Measurements from ENCODE around the gene VSIG2. TPM values are rescaled to one million over a fixed set of nuclear protein-coding genes. Genes with fewer than 3 reads are reported as not detected.

Gene VSIG2
- total RNA-seq, 1 experiment from 2014 or later: not detected

DNA sequence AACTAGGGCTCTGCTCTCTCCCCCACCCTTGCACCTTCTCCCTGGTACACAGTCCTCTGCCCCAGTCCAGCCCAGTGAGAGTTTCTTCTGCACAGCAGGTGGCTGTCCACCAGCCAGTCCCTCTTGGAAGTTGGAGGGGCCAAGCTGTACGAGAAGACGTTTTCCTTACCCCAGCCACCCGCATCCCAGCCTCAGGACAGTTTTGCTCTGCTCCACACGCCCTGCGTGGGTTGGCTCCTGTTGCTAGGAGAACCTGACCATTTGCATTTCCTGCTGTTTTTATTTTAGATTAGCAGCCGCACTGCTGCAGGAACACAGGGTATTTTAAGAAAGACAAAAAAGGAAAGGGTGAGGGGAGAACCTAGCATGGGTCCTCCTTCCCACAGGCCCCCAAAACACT lies 29.9 kb downstream of the VSIG2 start:
- no peak for DNase-seq
- Histone ChIP-seq H3K9me3 (no peaks in the 10 kb centered on the region), H3K36me3 (ENCODE audit: control insufficient read depth, insufficient read depth, low read length) (no peaks in the 10 kb centered on the region), H3K4me1 (peaks cover 19% of the 10 kb centered on the region), H3K27me3 (replicated peaks; ENCODE audit: control insufficient read depth, insufficient read depth, low read length) (peaks cover 6% of the 10 kb centered on the region), H3K4me3 (ENCODE audit: low read depth, low read length) (no peak overlapping the region)
- Mint-ChIP-seq H3K27ac (ENCODE audit: unreplicated experiment) (no peak overlapping the region), H3K9me3 (ENCODE audit: unreplicated experiment) (no peaks in the 10 kb centered on the region), H3K27me3 (ENCODE audit: insufficient read depth, unreplicated experiment) (peaks cover 21% of the 10 kb centered on the region), H3K4me1 (ENCODE audit: low read depth, unreplicated experiment) (peaks cover 17% of the 10 kb centered on the region), H3K36me3 (ENCODE audit: insufficient read depth, unreplicated experiment) (no peaks in the 10 kb centered on the region), H3K4me3 (ENCODE audit: unreplicated experiment) (no peak overlapping the region)
- CTCF ChIA-PET: no interaction called here
- no TSS peak for BruUV-seq (replicated peaks)
- TF ChIP-seq, protein P1, sequence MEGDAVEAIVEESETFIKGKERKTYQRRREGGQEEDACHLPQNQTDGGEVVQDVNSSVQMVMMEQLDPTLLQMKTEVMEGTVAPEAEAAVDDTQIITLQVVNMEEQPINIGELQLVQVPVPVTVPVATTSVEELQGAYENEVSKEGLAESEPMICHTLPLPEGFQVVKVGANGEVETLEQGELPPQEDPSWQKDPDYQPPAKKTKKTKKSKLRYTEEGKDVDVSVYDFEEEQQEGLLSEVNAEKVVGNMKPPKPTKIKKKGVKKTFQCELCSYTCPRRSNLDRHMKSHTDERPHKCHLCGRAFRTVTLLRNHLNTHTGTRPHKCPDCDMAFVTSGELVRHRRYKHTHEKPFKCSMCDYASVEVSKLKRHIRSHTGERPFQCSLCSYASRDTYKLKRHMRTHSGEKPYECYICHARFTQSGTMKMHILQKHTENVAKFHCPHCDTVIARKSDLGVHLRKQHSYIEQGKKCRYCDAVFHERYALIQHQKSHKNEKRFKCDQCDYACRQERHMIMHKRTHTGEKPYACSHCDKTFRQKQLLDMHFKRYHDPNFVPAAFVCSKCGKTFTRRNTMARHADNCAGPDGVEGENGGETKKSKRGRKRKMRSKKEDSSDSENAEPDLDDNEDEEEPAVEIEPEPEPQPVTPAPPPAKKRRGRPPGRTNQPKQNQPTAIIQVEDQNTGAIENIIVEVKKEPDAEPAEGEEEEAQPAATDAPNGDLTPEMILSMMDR (IDR thresholded peaks at IDR 0.05; ENCODE audit: insufficient read depth in 1 of 2, low read depth in 1 of 2, low read length in 1 of 2, severe bottlenecking in 1 of 2, unreplicated experiment in 1 of 2): no peak
- intact Hi-C loops (cut with micrococcal nuclease; ENCODE audit: unreplicated experiment): no loop called here
- POLR2A ChIA-PET: no interaction called here

DNA sequence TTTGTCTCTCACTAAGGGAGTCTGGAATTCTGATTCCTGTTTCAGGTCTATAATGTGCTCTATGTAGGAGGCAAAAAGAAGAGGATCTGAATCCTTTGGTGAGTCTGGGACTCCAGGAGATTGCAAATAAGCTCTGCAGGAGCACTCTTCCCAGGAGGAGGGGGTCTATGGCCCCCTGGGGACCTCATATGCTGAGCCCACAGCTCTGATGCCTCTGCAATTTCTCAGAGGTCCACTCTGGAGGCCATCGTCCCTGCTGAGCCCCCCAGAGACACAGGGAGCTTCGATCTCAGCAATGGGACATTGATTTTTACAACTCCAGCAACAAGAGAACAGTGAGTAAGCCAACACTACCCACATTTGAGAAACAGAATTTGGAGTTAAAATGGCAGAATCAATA lies 32.5 kb downstream of the VSIG2 start:
- CTCF ChIA-PET: no interaction called here
- BruUV-seq (replicated peaks): no TSS peak
- Histone ChIP-seq H3K9me3 (no peaks in the 10 kb centered on the region), H3K4me3 (ENCODE audit: low read depth, low read length) (no peak overlapping the region), H3K4me1 (peaks cover 7% of the 10 kb centered on the region), H3K27me3 (replicated peaks; ENCODE audit: control insufficient read depth, insufficient read depth, low read length) (peaks cover 6% of the 10 kb centered on the region), H3K36me3 (ENCODE audit: control insufficient read depth, insufficient read depth, low read length) (no peaks in the 10 kb centered on the region)
- POLR2A ChIA-PET: no interaction called here
- H3K36me3 Mint-ChIP-seq (ENCODE audit: insufficient read depth, unreplicated experiment): no peaks in the 10 kb centered on the region
- no peak for DNase-seq
- H3K4me1 Mint-ChIP-seq (ENCODE audit: low read depth, unreplicated experiment): no peaks in the 10 kb centered on the region
- TF ChIP-seq, protein P1 (IDR thresholded peaks at IDR 0.05; ENCODE audit: insufficient read depth in 1 of 2, low read depth in 1 of 2, low read length in 1 of 2, severe bottlenecking in 1 of 2, unreplicated experiment in 1 of 2): no peak
- H3K27ac Mint-ChIP-seq (ENCODE audit: unreplicated experiment): no peak overlapping the region
- no peaks in the 10 kb centered on the region for H3K9me3 Mint-ChIP-seq (ENCODE audit: unreplicated experiment)
- H3K4me3 Mint-ChIP-seq (ENCODE audit: unreplicated experiment): no peak overlapping the region
- peaks cover 30% of the 10 kb centered on the region for H3K27me3 Mint-ChIP-seq (ENCODE audit: insufficient read depth, unreplicated experiment)
- intact Hi-C loops (cut with micrococcal nuclease; ENCODE audit: unreplicated experiment): no loop called here

DNA sequence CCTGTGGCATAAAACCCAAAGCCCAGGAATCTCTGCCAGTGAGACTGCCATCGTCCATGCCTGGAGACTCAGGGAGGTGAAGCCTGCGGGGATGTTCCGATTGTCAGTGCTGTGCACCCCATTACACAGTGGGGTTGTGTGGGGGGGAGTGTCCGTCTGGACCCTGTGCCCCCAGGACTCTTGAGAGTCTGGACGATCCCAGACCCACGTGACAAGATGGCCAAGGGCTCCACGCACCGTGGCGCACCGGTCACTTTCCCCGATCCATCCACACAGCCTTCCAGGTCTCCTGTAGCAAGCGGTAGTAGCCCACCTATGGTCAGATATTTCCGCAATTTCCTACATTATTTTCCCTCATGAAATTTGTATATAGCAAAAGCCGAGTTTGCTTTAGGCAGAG lies 33.3 kb downstream of the VSIG2 start:
- Mint-ChIP-seq H3K9me3 (ENCODE audit: unreplicated experiment) (no peaks in the 10 kb centered on the region), H3K4me3 (ENCODE audit: unreplicated experiment) (peak overlapping the region; percentile 71), H3K27ac (ENCODE audit: unreplicated experiment) (no peak overlapping the region), H3K36me3 (ENCODE audit: insufficient read depth, unreplicated experiment) (no peaks in the 10 kb centered on the region), H3K4me1 (ENCODE audit: low read depth, unreplicated experiment) (no peaks in the 10 kb centered on the region), H3K27me3 (ENCODE audit: insufficient read depth, unreplicated experiment) (peaks cover 35% of the 10 kb centered on the region)
- DNase-seq: no peak
- ChIA-PET POLR2A (no interaction called here), CTCF (no interaction called here)
- Histone ChIP-seq H3K9me3 (no peaks in the 10 kb centered on the region), H3K4me3 (ENCODE audit: low read depth, low read length) (no peak overlapping the region), H3K4me1 (peaks cover 4% of the 10 kb centered on the region; the same call in 1 of the 2 replicates), H3K27me3 (replicated peaks; ENCODE audit: control insufficient read depth, insufficient read depth, low read length) (peaks cover 6% of the 10 kb centered on the region), H3K36me3 (ENCODE audit: control insufficient read depth, insufficient read depth, low read length) (no peaks in the 10 kb centered on the region)
- no TSS peak for BruUV-seq (replicated peaks)
- intact Hi-C loops (cut with micrococcal nuclease; ENCODE audit: unreplicated experiment): no loop called here
- TF ChIP-seq, protein P1 (IDR thresholded peaks at IDR 0.05; ENCODE audit: insufficient read depth in 1 of 2, low read depth in 1 of 2, low read length in 1 of 2, severe bottlenecking in 1 of 2, unreplicated experiment in 1 of 2): no peak
